ENCODE measurements around the gene E2F6. TPM values are rescaled to one million over a fixed set of nuclear protein-coding genes. Genes with fewer than 3 reads are reported as not detected.
A peak's percentile ranks its signal among the peaks of the same experiment; 100 is the strongest.

E2F6 gene
- total and polyA plus RNA-seq, 2 of the 13 experiments (the other 11 are each of a cell fraction or from before 2014, with no cell fraction given), result 27.3 to 36.0 TPM

GRCh38 chr2:11505652-11506610 is 40.0 kb upstream of the E2F6 start (continued):
- TF ChIP-seq NCOA1 (CRISPR knock-in tag; IDR thresholded peaks at IDR 0.05) (0 out of 2 replicates have a peak, but pooled peaks have one; percentile 42), SNAPC4 (CRISPR knock-in tag; IDR thresholded peaks at IDR 0.05) (no peak), ZNF431 (CRISPR knock-in tag; IDR thresholded peaks at IDR 0.05; ENCODE audit: borderline replicate concordance, low read depth) (peak; percentile 92; the same call in 1 of the 2 replicates), ZNF282 (IDR thresholded peaks at IDR 0.05; ENCODE audit: partially characterized antibody) (no peak), ZNF333 (CRISPR knock-in tag; IDR thresholded peaks at IDR 0.05; ENCODE audit: borderline replicate concordance) (no peak), KMT2B (CRISPR knock-in tag; IDR thresholded peaks at IDR 0.05) (peak; percentile 26), ZNF451 (CRISPR knock-in tag; IDR thresholded peaks at IDR 0.05) (0 out of 2 replicates have a peak, but pooled peaks have one; percentile 47), ZNF138 (CRISPR knock-in tag; IDR thresholded peaks at IDR 0.05; ENCODE audit: low read depth) (0 out of 2 replicates have a peak, but pooled peaks have one; percentile 11), RNF219 (CRISPR knock-in tag; IDR thresholded peaks at IDR 0.05) (peak; percentile 85; the same call in 1 of the 2 replicates), PHF21A (CRISPR knock-in tag; IDR thresholded peaks at IDR 0.05) (peak; percentile 95), ZC3H13 (CRISPR knock-in tag; IDR thresholded peaks at IDR 0.05) (peak; percentile 61; the same call in 1 of the 2 replicates), THYN1 (CRISPR knock-in tag; IDR thresholded peaks at IDR 0.05; ENCODE audit: borderline replicate concordance, low read depth) (no peak), GATAD2A (CRISPR knock-in tag; IDR thresholded peaks at IDR 0.05) (peak; percentile 99), ZNF253 (CRISPR knock-in tag; IDR thresholded peaks at IDR 0.05; ENCODE audit: borderline replicate concordance) (no peak), ZNF207 (IDR thresholded peaks at IDR 0.05; ENCODE audit: borderline replicate concordance) (no peak), FOXJ3 (CRISPR knock-in tag; IDR thresholded peaks at IDR 0.05; ENCODE audit: borderline replicate concordance) (peak; percentile 87; the same call in 1 of the 2 replicates), GTF3A (CRISPR knock-in tag; conservative IDR thresholded peaks at IDR 0.05) (no peak; the same call in 1 of the 2 replicates), ZFX (CRISPR knock-in tag; IDR thresholded peaks at IDR 0.05; ENCODE audit: low read depth) (peak; percentile 90), POGK (CRISPR knock-in tag; conservative IDR thresholded peaks at IDR 0.05) (peak; percentile 61), NR2C2 (CRISPR knock-in tag; IDR thresholded peaks at IDR 0.05; ENCODE audit: borderline replicate concordance) (peak; percentile 70)

Measured in HepG2 (cell line).